HCT116 (cell line): Measurements from ENCODE around the gene CCND1. TPM values are rescaled to one million over a fixed set of nuclear protein-coding genes. Genes with fewer than 3 reads are reported as not detected.

ENCODE experiments used
- ATAC-seq: fragments of 200-7000 bp; cut with Tn5 transposase; 2 replicates; pipeline ENCODE4 v1.9.1; 2020; ENCODE audit warnings: mild to moderate bottlenecking, moderate library complexity
- BruUV-seq: library from RNA; stranded (reverse); fragments of 400-500 nt; replicated peaks from 2 replicates; lab custom pipeline; 2021; lab: Mats Ljungman, UMichigan
- CTCF ChIA-PET: fragments of 300-600 bp; sonication (Branson Sonifier 250); formaldehyde crosslinking; loops from one replicate; lab custom pipeline; 2021; ENCODE audit warnings: antibody characterized with exemption; lab: Charles Lee
- POLR2A ChIA-PET: fragments of 300-600, 350-600 bp; sonication (Branson Sonifier 250); formaldehyde crosslinking; loops from one replicate; lab custom pipeline; 2021; ENCODE audit warnings: antibody characterized with exemption; lab: Charles Lee
- RAD21 ChIA-PET, 2 experiments: fragments of 300-600 bp; sonication (Branson Sonifier 250); formaldehyde crosslinking; loops; one replicate each; lab custom pipeline; 2023; ENCODE audit warnings: low total read pairs in 2 of 2; ENCODE audit not compliant: uncharacterized antibody in 2 of 2, unreplicated experiment in 2 of 2, low non-redundant PET in 1 of 2; lab: Charles Lee
- DNase-seq: peaks from one replicate; pipeline ENCODE4 v3.0.0-alpha.2; 2010; ENCODE audit warnings: low read depth, low spot score
- H2AFZ ChIP-seq: fragments of 200-600 bp; shearing (Covaris generic), sonication (generic); 2 replicates; pipeline ENCODE4 v1.6.1; 2017; ENCODE audit warnings: low read depth, mixed run types, mixed read lengths, antibody characterized with exemption, low read length; ENCODE audit not compliant: poor library complexity, severe bottlenecking
- H3K27ac ChIP-seq: 2 replicates; pipeline ENCODE4 v1.5.1; 2012; ENCODE audit warnings: low read depth, low read length
- H3K27me3 ChIP-seq: fragments of 200-600 bp; sonication (generic); 2 replicates; pipeline ENCODE4 v1.6.1; 2016; ENCODE audit warnings: mixed run types, low read length, mixed read lengths; ENCODE audit not compliant: insufficient read depth
- H3K36me3 ChIP-seq, 2 experiments: fragments of 200-500 bp in 1 of 2; fragments of 200-600 bp in 1 of 2; sonication (Bioruptor generic) in 1 of 2; sonication (generic) in 1 of 2; 2 replicates each; pipeline versions ENCODE4 v1.5.1 to v1.6.1; 2014 to 2016; ENCODE audit warnings: low read length in 2 of 2, inconsistent platforms in 1 of 2, mixed read lengths in 1 of 2, mixed run types in 1 of 2; ENCODE audit not compliant: insufficient read depth in 2 of 2, control insufficient read depth in 1 of 2
- H3K4me1 ChIP-seq, 2 experiments: fragments of 200-600 bp in 1 of 2; sonication (generic) in 1 of 2; 2 replicates each; pipeline versions ENCODE4 v1.5.1 to v1.6.1; 2012 to 2017; ENCODE audit warnings: low read length in 2 of 2, inconsistent platforms in 1 of 2, mild to moderate bottlenecking in 1 of 2, mixed read lengths in 1 of 2, mixed run types in 1 of 2, moderate library complexity in 1 of 2; ENCODE audit not compliant: insufficient read depth in 2 of 2, control insufficient read depth in 1 of 2
- H3K4me2 ChIP-seq: fragments of 200-600 bp; sonication (generic); 2 replicates; pipeline ENCODE4 v1.6.1; 2017; ENCODE audit warnings: mixed run types, low read length, mixed read lengths
- H3K4me3 ChIP-seq, 2 experiments: fragments of 200-600 bp in 1 of 2; sonication (generic) in 1 of 2; replicated peaks in 1 of 2; 2 replicates each; pipeline ENCODE4 v1.5.1; 2011 to 2016; ENCODE audit warnings: low read length in 2 of 2, control low read depth in 1 of 2, low read depth in 1 of 2, mild to moderate bottlenecking in 1 of 2, mixed read lengths in 1 of 2, mixed run types in 1 of 2
- H3K79me2 ChIP-seq: fragments of 200-600 bp; sonication (generic); 2 replicates; pipeline ENCODE4 v1.6.1; 2017; ENCODE audit warnings: mild to moderate bottlenecking, mixed run types, low read length, moderate library complexity, mixed read lengths; ENCODE audit not compliant: insufficient read depth
- H3K9ac ChIP-seq: fragments of 200-600 bp; sonication (generic); 2 replicates; pipeline ENCODE4 v1.6.1; 2016; ENCODE audit warnings: low read length, mixed read lengths
- H3K9me2 ChIP-seq: fragments of 200-600 bp; sonication (generic), shearing (Covaris generic); 2 replicates; pipeline ENCODE4 v1.6.1; 2017; ENCODE audit warnings: mixed run types, mild to moderate bottlenecking, moderate library complexity; ENCODE audit not compliant: insufficient read depth
- H3K9me3 ChIP-seq, 2 experiments: fragments of 200-500 bp in 1 of 2; fragments of 200-600 bp in 1 of 2; sonication (Bioruptor generic) in 1 of 2; sonication (generic) in 1 of 2; 2 replicates each; pipeline ENCODE4 v1.6.1; 2014 to 2017; ENCODE audit warnings: low read length in 2 of 2, mixed read lengths in 2 of 2, inconsistent platforms in 1 of 2, low read depth in 1 of 2, mild to moderate bottlenecking in 1 of 2, mixed run types in 1 of 2, moderate library complexity in 1 of 2; ENCODE audit not compliant: control insufficient read depth in 1 of 2, insufficient read depth in 1 of 2
- H4K20me1 ChIP-seq: fragments of 200-600 bp; sonication (generic), shearing (Covaris generic); 2 replicates; pipeline ENCODE4 v1.6.1; 2017; ENCODE audit warnings: mixed run types, mild to moderate bottlenecking, moderate library complexity; ENCODE audit not compliant: insufficient read depth
- CBX3 ChIP-seq: IDR thresholded peaks from 2 replicates; pipeline ENCODE4 v1.6.1; 2012; ENCODE audit warnings: low read depth
- CEBPB ChIP-seq: IDR thresholded peaks from 2 replicates; pipeline ENCODE4 v1.6.1; 2012; ENCODE audit warnings: low read depth
- CTCF ChIP-seq, 3 experiments: fragments of 200-600 bp in 1 of 3; sonication (generic) in 1 of 3; IDR thresholded peaks in 2 of 3; conservative IDR thresholded peaks in 1 of 3; 2 replicates each; pipeline ENCODE4 v1.5.1; 2012 to 2017; ENCODE audit warnings: low read depth in 2 of 3, low read length in 2 of 3, antibody characterized with exemption in 1 of 3, borderline replicate concordance in 1 of 3, control low read depth in 1 of 3, mild to moderate bottlenecking in 1 of 3, mixed read lengths in 1 of 3, mixed run types in 1 of 3, moderate library complexity in 1 of 3; ENCODE audit not compliant: insufficient read depth in 1 of 3
- EGR1 ChIP-seq: IDR thresholded peaks from 2 replicates; pipeline ENCODE4 v1.6.1; 2012; ENCODE audit warnings: low read depth
- ELF1 ChIP-seq: IDR thresholded peaks from 2 replicates; pipeline ENCODE4 v1.6.1; 2012; ENCODE audit warnings: low read depth, borderline replicate concordance
- EZH2 ChIP-seq: fragments of 200-600 bp; sonication (generic); IDR thresholded peaks from 2 replicates; pipeline ENCODE4 v1.6.1; 2017; ENCODE audit warnings: antibody characterized with exemption, mixed run types
- EZH2phosphoT487 ChIP-seq: fragments of 200-600 bp; IDR thresholded peaks from 2 replicates; pipeline ENCODE4 v1.6.1; 2018; ENCODE audit warnings: antibody characterized with exemption, borderline replicate concordance
- FOSL1 ChIP-seq: IDR thresholded peaks from 2 replicates; pipeline ENCODE4 v1.6.1; 2012; ENCODE audit warnings: low read depth
- JUND ChIP-seq: IDR thresholded peaks from 2 replicates; pipeline ENCODE4 v1.6.1; 2012
- POLR2A ChIP-seq: IDR thresholded peaks from 2 replicates; pipeline ENCODE4 v1.7.0; 2011; ENCODE audit warnings: borderline replicate concordance; ENCODE audit not compliant: insufficient read depth, insufficient read length; ENCODE audit errors: extremely low read depth
- POLR2AphosphoS5 ChIP-seq: IDR thresholded peaks from 2 replicates; pipeline ENCODE4 v1.6.1; 2011; ENCODE audit warnings: mild to moderate bottlenecking, low read depth, low read length, moderate library complexity
- RAD21 ChIP-seq: IDR thresholded peaks from 2 replicates; pipeline ENCODE4 v1.6.1; 2012; ENCODE audit warnings: low read depth, mild to moderate bottlenecking
- SIN3A ChIP-seq: IDR thresholded peaks from 2 replicates; pipeline ENCODE4 v1.6.1; 2012; ENCODE audit warnings: low read depth
- SP1 ChIP-seq: IDR thresholded peaks from 2 replicates; pipeline ENCODE4 v1.6.1; 2012; ENCODE audit warnings: low read depth
- SRF ChIP-seq: IDR thresholded peaks from 2 replicates; pipeline ENCODE4 v1.6.1; 2012; ENCODE audit warnings: low read depth
- TCF7L2 ChIP-seq: IDR thresholded peaks from 2 replicates; pipeline ENCODE4 v1.7.0; 2011; ENCODE audit warnings: borderline replicate concordance, inconsistent platforms; ENCODE audit not compliant: insufficient read depth, insufficient read length; ENCODE audit errors: extremely low read depth
- YY1 ChIP-seq: IDR thresholded peaks from 2 replicates; pipeline ENCODE4 v1.6.1; 2011; ENCODE audit warnings: low read length, low read depth, moderate library complexity, mild to moderate bottlenecking; ENCODE audit not compliant: insufficient replicate concordance; ENCODE audit errors: extremely low read depth
- ZBTB33 ChIP-seq: IDR thresholded peaks from 2 replicates; pipeline ENCODE4 v1.6.1; 2011; ENCODE audit warnings: mild to moderate bottlenecking, low read length, moderate library complexity; ENCODE audit not compliant: insufficient replicate concordance; ENCODE audit errors: extremely low read depth
- ZFX ChIP-seq: fragments of 450-650 bp; IDR thresholded peaks from 2 replicates; pipeline ENCODE4 v1.6.1; 2017
- ZNF274 ChIP-seq: fragments of 200-500 bp; sonication (Bioruptor generic); IDR thresholded peaks from 2 replicates; pipeline ENCODE4 v1.6.1; 2014; ENCODE audit warnings: mild to moderate bottlenecking, low read depth, low read length, inconsistent platforms
- intact Hi-C: fragments of 100-400 bp; cut with micrococcal nuclease; formaldehyde crosslinking; loops from 2 replicates; pipeline ENCODE4 v1.10.0; 2022
- total RNA-seq: library from RNA; stranded (reverse); gene quantifications from one replicate; pipeline ENCODE4 v1.2.1, GENCODE V29; 2021; ENCODE audit not compliant: unreplicated experiment
- TF ChIP-seq, protein P1 (sequence below): IDR thresholded peaks from 2 replicates; pipeline ENCODE4 v1.6.1; 2012
- TF ChIP-seq, protein P2 (sequence below): IDR thresholded peaks from 2 replicates; pipeline ENCODE4 v1.6.1; 2012

CCND1 gene
- total RNA-seq, 1 experiment from 2014 or later, result 601 TPM

DNA sequence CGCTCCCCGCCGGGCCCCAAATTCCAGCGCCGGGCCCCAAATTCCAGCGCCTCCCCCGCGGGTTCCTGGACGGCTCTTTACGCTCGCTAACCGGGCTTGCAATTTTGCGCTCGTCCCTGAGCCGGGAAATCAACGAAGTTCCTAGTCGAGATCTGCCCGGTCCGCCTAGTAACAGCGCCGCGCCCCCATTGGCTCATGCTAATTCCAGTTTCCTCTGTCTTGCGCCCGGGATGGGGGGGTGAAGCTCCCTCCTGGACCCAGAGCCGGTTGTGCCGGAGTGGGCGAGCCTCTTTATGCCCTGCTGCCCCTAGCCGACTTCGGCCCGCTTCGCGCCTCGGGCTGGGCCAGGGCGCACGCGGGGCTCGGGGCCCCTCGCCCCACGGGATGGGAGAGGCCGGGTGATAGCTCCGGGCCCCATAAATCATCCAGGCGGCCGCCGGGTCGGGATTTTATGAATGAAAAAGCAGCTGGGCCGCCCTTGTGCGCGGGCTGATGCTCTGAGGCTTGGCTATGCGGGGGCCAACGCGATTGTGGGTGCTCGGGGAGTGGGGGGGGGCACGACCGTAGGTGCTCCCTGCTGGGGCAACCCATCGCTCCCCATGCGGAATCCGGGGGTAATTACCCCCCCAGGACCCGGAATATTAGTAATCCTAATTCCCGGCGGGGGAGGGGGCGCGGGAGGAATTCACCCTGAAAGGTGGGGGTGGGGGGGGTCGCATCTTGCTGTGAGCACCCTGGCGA lies 1.8 kb upstream of the CCND1 start:
- H2AFZ ChIP-seq, result no peak overlapping the region
- no peak for TF ChIP-seq EZH2
- no peak for TF ChIP-seq ZBTB33
- no peak for TF ChIP-seq JUND
- TF ChIP-seq, protein P1, sequence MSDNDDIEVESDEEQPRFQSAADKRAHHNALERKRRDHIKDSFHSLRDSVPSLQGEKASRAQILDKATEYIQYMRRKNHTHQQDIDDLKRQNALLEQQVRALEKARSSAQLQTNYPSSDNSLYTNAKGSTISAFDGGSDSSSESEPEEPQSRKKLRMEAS, result no peak
- no peak for TF ChIP-seq EZH2phosphoT487
- no peak for TF ChIP-seq CBX3
- TF ChIP-seq POLR2A, result peak; percentile 67
- no peak for TF ChIP-seq SP1
- TF ChIP-seq ELF1, result no peak
- TF ChIP-seq YY1, result no peak
- TF ChIP-seq SIN3A, result no peak
- TF ChIP-seq FOSL1, result no peak
- TF ChIP-seq, protein P2, sequence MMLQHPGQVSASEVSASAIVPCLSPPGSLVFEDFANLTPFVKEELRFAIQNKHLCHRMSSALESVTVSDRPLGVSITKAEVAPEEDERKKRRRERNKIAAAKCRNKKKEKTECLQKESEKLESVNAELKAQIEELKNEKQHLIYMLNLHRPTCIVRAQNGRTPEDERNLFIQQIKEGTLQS, result no peak
- peak; percentile 83 for TF ChIP-seq POLR2AphosphoS5
- TF ChIP-seq ZFX, result peak; percentile 22; the same call in 1 of the 2 replicates
- TF ChIP-seq EGR1, result no peak
- no peak for TF ChIP-seq CTCF (IDR thresholded peaks at IDR 0.05 in 2 of 3, conservative IDR thresholded peaks at IDR 0.05 in 1 of 3; ENCODE audit: borderline replicate concordance in 1 of 3, insufficient read depth in 1 of 3, low read depth in 2 of 3, low read length in 2 of 3)
- TF ChIP-seq SRF, result no peak
- no peak for TF ChIP-seq ZNF274
- TF ChIP-seq RAD21, result no peak
- no peak for TF ChIP-seq CEBPB
- TF ChIP-seq TCF7L2, result peak; percentile 53

More for the DNA sequence above, 1.8 kb upstream of the CCND1 start:
- ChIA-PET CTCF (interaction anchor here (0.5 to 1.2 kb wide), 4 partner anchors 142 to 538 kb away, joined by 3 to 6 read pairs (median 4); no protein-coding TSS in a partner anchor), RAD21 (interaction anchor here (0.6 to 1.5 kb wide), 3 partner anchors 340 to 345 kb away, joined by 3 to 7 read pairs (median 3); partner anchors contain the start of gene MYEOV (in 2 of the 2)), POLR2A (interaction anchor here (0.7 to 1.2 kb wide), 7 partner anchors 210 to 345 kb away, joined by 3 to 15 read pairs (median 4); partner anchors contain the start of gene MYEOV)
- Histone ChIP-seq H3K4me1 (peaks cover 17 to 76% of the 10 kb centered on the region in 2 experiments), H3K9me3 (no peaks in the 10 kb centered on the region), H3K4me2 (peak overlapping the region; percentile 90), H3K27ac (peak overlapping the region; percentile 96), H3K79me2 (peaks cover 43% of the 10 kb centered on the region), H3K9ac (peak overlapping the region; percentile 100), H3K36me3 (peaks cover 2 to 11% of the 10 kb centered on the region in 2 experiments; a peak in 2 of 4 replicates), H3K4me3 (peak overlapping the region; percentile 96 to 99), H3K9me2 (no peaks in the 10 kb centered on the region), H4K20me1 (peaks cover 7% of the 10 kb centered on the region; the same call in 1 of the 2 replicates), H3K27me3 (no peaks in the 10 kb centered on the region)
- intact Hi-C loops, result loop anchor here (1.0 to 5.0 kb wide), 4 partner anchors 142 to 516 kb away; no protein-coding TSS in a partner anchor
- DNase-seq, result peak; percentile 95
- peak; percentile 56 for ATAC-seq
- BruUV-seq, result no TSS peak
